ENCODE measurements around the gene ZNF3.

- TF ChIP-seq CTCF (IDR thresholded peaks at IDR 0.05) (no peak), POLR2A (IDR thresholded peaks at IDR 0.05) (no peak)
These were observed 17.9 kb upstream of the ZNF3 start for GRCh38 chr7:100099452-100099851.

Measured in adrenal gland (tissue), 5 donors.